HG02642 (cell line): Measurements from ENCODE around the gene GMIP.
A peak's percentile ranks its signal among the peaks of the same experiment; 100 is the strongest.

Source experiments
- ATAC-seq: cut with Tn5 transposase; IDR thresholded peaks from one replicate; pipeline ENCODE4 v1.9.1; 2021; ENCODE audit warnings: mild to moderate bottlenecking; ENCODE audit not compliant: unreplicated experiment, poor library complexity

GMIP gene

DNA sequence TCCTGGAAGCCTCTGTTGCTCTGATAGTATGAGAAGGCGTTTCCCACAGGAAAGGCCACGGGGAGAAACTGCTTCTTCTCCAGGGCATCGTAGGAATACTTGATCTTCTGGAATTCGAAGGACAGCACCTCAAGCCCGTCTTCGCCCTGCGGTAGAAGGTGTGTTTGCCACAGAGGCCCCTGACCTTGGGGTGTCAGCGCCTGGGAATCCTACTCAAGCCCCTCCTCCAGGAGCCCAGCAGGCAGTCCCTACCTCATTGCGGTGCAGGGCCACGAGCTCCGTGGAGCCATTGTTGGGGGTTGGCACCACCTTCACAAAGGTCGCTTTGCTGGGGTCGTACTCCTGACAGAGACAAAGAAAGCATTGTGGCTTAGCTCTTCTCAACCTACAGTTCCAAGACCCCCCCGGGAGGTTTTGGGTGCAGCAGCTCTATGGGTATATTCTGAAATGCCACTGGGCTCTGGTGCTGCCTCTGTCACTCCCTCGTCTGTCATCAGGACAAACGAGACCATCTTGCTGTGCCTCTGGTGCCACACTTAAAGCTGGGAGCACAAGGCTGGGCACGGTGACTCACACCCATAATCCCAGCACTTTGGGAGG, 16.3 kb upstream of the GMIP start:
- ATAC-seq, result no peak

DNA sequence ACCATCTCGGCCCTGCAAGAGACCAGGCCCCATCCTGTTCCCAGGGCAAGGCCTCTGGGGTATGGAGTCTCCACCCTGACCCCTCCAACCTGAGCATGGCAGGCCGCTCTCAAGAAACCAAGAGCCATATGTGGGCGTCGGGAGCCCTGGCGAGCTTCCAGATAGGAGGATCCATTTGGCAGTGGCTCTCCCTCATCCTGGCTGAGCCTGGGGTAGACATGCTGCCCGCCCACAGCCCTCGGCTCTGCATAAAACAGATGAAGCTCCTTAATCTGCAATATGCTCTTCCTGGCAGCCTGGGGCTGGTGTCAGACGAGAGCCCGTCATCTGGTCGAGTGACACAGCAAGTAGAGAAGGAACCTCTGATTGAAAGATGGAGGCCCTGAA, 13.9 kb upstream of the GMIP start:
- ATAC-seq, result no peak

DNA sequence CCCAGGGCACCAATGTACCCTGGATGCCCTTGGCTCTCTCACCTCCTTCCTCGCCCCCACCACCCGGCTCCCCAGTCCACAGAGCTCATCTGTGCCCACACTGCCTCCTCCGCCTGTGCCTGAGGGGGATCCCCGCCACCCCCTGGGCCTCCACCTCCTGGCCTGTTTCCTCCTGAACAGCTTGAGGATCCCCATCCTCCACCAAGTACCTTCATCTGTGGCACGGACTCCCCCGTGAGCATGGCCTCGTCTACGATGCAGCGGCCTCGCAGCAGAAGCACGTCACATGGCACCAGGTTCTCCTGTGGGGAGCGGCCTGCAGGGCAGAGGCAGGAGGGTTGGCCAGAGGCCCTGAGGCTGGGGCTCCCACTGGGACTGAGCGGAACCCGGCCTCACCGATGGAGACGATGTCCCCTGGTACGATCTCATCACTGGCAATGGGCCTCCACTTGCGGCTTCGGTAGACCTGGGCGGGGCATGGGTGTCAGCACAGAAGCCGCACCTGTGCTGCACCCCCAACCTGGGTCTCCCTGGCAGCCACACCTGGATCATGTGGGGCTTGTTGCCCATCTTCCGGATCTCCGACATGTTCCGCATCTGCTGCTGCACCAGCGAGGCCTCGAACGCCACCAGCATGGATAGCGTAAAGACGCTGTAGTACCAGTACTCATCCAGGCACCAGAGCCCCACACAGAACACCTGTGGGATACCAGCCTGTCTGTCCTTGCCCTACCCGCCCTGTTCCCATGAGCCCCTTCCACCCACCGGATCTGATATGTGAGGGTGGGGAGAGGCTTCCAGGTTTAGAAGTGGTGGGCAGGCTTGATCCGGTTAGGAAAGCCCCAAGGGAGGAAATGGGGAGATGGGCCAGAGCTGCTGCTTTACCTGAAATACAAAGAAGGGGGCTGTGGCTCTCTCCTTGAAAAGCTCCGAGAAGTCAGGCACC, 13.3 kb upstream of the GMIP start:
- no peak for ATAC-seq

DNA sequence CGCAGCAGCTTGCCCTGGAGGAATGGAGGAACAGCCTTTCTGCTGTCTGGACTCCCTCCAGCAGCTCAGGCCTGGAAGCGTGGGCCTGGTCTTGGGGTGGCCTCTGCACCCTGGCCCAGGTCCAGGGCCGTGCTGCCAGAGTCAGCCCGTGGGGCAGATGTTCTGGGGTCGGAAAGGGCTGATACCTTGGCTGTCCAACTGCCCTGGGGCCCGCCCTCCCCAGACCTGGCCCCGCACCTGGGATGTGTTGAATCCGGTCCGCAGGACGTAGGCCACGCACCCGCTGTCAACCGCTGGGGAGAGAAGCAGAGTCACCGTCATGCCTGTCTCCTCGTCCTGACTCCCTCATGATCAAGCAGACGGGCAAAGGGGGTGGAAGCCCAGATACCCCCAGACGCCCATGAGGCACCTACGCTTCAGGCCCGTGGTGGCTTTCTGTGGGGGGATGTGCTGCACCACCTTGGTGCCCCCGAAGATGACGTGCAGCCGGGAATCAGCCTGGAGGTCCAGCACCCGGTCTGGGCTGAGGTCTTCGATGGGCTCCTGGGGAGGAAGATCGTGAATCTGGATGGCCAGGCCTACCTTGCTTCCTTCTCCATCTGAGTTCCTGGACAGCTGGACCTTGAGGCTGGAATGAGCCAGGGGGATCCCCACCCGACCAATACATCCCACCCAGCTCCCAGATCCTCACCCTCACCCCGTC, 12.3 kb upstream of the GMIP start:
- ATAC-seq, result no peak

DNA sequence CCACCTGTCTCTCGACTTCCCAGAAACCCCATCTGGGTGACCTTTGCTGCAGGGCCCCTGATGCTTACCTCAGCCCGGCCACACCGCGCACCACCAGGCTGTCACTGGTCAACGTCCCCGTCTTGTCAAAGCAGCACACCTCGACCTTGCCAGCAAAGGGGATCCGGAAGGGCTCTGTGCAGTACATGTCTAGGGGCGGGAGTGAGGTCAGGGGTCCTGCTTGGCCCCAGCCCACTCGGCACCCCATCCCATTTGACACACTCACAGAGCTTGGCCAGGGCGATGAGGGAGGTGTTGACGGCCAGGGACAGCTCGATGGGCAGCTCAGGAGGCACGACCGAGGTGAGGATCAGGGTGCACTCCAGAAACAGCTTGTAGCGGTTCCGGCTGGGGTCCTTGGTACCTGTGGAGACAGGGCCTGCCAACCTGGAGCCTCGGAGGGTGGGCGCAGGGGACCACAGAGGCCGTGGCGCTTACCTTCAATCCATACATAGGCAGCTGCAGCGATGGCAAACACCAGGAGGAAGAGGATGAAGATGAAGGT, 11.7 kb upstream of the GMIP start:
- no peak for ATAC-seq

DNA sequence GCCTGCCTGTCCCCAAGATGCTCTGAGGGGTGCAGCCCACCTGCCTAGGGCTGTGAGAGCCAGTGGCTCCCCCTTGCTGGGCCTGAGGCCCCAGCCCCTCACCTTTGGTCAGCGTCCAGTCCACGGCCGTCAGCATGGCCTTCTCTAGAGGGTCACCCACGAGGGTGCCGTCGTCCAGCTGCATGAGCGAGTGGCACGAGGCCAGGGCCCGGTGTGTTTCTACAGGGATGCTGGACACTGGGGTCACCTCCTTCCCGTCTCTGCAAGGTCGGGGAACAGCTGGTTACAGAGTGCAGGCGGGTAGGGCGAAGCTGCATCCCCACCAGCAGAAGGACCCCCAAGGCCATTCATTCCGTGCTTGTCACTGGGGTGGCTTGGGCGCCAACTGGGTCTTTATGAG, 11.0 kb upstream of the GMIP start:
- ATAC-seq, result no peak

DNA sequence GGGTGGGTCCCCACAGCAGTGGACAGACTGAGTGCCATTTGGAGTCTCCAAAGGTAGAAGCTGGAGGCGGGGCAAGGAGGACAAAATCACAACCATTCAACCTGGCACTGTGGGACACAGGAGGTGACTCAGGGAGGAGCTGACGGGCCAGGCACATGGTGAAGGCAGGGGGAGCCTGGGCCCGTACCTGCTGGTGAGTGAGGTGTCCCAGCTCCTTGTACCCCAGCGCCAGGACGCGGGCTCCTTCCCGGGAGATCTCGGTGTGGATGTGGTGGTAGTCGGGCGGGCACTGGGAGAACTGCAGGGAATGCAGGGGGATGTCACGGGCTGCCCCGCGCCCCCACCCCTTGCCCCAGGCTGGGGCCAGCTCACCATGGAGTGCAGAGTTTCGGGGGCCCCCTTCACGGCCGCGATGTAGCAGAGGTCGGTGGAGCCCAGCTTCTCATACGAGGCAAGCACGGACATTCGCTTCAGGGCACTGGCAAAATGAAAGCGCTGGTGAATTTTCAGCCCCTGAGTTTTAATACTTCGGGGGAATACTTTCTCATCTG, 10.2 kb upstream of the GMIP start:
- ATAC-seq, result no peak

DNA sequence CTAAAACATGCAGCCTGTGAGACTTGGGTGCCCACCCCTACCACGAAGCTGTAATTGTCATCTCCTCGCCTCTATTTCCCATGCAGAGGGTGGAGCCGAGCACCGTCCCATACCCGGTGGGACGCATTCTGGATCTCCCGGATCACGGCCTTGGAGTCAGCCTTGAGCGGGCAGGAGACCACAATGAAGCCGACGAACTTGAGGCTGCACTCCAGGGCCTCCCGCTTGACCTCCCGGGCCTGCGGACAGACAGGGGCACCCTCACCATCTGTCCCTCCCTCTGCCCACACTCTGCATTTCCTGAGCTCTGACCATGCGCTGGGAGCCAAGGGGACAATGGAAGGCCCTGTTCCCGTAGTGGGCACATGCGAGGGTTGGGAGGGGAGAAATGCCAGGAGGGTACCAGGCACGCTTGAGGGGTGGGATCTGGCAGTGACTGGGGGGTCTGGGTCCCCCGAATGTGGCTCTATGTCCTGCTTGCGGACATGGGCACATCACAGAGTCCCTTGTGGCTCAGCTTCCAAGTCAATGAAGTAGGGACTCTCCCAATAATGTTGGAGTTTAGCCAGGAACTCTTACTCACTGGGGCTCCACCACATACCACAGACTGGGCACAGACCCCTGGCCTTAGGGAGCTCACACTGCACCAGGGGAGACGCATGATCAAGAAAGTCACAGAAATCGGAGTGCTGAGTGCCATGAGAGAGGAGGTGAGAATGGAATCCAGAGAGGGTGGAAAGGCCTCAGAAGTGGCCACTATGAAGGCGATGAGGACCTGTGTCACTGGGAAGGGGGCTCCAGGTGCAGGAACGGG, 9.2 kb upstream of the GMIP start:
- no peak for ATAC-seq

DNA sequence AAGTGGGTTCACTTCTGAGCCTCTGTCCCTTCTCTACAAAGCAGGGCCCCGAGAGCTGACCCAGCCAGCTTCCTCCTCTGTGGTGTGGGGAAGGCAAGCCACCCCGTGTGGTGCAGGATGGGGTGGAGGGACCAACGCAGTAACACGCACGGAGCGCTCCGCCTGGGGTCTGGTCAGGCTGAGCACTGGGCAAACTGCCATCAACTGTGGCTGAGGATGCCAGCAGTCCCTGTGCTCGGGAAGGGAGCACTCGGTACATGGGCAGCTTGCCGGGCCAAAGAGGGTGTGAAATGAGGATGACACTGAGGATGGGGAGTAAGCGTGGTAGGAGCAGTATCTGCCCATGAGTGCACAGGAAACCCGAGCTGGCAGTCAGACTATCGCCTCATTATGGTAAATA, 7.6 kb upstream of the GMIP start:
- ATAC-seq, result no peak

DNA sequence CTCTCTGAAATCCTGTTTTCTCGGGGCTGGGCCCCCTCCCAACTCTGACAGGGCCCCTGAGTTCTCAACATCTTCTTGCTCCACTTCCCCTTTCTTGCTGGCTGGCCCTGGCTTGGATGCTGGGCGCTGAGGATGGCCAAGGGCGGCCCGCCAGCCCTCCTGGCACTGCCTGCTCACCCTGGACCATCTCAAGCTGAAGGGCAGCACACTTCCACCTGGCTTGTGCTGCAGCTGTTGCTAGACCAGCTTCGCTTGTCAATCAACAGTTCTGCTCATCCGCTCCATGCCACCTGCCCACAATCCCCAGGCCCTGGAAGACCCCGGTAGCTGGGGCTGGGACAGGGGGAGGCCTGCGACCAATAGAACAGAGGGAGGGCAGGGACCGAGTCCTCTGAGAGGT, 6.9 kb upstream of the GMIP start:
- ATAC-seq, result no peak

DNA sequence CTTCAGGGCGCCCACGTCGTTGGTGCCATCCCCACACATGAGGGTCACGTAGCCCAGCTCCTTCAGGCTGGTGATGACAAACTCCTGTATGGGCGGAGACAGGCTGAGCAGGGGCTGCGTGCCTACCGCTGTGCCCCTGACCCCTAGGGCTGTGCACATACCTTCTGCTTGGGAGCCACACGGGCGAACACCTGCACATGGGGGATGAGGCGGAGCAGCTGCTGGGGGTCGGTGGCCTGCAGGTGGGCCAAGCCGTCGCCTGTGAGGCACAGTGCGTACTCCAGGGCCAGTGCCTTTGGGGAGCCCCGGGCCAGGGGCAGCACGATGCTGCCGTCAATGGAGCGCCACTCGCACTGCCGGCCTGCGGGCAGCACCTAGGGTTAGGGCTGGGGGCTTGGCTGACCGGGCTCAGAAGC, 6.1 kb upstream of the GMIP start:
- ATAC-seq, result no peak

DNA sequence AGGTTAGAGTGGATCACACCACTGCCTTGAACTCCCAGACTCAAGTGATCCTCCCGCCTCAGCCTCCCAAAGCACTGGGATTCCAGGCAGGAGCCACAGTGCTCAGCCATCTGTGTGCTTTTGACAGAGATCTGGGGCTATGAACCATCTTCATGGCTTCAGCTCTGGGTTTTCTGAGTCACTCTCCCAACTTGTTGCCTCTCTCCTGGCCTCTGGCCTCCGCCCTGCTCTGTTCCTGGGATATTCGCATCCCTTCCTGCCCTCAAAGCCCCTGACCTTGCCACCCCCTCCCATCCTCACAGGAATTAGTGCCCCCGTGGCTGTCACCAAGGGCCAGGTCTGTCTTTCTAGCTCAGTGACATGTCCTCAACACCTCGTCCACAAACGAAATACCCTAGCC, 5.7 kb upstream of the GMIP start:
- ATAC-seq, result no peak

DNA sequence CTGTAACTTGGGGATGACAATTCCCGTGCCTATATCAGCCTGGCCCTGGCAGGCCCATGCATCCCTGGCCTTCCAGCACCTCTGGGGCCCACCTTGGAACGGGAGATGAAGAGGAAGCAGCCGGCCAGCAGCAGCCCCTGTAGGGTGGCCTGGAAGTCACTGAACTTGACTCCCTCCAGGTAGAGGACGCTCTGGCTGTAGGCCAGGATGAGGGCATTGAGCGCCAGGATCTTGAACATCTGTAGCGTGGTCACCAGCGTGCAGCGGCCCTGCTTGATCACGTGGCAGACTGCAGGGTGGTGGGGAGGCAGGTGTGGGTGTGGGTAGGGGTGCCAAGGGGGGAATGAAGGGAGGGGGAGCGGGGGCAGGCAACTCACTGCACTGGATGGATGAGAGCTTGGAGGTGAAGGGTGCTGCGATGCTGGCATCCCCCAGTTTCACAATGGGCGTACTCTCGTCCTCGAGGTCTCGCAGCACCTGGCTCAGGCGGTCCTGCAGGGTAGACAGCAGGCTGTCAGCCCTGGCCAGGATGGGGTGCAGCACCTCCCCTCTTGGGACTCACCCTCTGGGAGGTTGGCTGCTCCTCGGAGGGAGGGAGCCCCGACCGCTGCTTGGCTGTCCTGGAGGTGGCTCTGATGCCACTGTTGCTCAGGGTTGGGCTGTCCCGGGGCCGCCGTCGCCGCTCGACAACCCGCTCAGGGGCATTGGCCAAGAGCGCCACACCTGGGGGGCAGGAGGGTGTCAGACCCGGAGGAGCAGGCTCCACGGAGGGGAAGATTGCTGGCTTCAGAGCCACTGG, 3.8 kb upstream of the GMIP start:
- ATAC-seq, result no peak

DNA sequence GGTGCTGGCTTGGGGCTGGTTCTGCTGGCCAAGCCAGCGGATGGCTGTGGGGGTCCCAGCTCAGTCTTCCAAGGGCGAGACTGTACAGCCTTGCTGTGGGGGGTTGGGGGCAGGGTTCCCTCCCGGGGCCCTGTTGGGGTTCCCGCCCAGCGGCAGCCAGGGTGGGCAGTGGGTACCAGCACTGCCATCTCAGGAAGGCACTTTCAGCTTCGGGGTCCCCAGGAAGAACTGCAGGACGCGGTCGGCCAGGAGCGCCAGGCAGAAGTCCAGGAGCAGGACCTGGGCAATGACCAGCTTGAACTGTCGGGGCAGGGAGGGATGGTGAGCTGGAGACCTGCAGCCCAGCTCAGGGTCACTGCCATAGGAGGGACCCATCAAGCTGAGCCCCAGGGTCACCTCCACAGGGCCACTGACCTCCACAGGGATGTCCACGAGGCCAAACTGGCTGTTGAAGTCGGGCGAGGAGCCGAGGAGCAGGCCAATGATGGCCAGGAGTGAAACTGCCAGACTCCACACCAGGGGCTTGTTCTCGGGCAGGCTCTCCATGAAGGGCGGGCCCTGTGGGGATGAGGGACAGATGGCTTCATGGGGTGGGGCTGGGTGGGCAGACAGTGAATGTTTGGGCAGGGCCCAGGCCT, 1.9 kb upstream of the GMIP start:
- ATAC-seq, result no peak

DNA sequence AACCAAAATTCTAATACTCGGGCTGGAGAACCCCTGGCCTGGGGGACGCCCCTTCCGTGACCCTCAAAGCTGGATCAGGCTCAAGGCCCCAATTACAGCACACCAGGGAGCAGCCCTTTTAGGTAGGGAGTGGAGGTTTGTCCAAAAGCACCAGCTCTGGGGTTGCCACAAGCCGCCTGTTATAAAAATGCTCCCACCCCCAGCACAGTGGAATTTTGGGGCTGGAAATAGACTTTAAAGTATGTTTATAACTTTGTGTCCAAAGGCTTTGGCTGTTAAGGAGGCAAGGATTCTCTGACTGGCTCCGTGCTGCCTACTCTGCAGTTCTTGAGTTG, 564 bp upstream of the GMIP start:
- ATAC-seq, result no peak

DNA sequence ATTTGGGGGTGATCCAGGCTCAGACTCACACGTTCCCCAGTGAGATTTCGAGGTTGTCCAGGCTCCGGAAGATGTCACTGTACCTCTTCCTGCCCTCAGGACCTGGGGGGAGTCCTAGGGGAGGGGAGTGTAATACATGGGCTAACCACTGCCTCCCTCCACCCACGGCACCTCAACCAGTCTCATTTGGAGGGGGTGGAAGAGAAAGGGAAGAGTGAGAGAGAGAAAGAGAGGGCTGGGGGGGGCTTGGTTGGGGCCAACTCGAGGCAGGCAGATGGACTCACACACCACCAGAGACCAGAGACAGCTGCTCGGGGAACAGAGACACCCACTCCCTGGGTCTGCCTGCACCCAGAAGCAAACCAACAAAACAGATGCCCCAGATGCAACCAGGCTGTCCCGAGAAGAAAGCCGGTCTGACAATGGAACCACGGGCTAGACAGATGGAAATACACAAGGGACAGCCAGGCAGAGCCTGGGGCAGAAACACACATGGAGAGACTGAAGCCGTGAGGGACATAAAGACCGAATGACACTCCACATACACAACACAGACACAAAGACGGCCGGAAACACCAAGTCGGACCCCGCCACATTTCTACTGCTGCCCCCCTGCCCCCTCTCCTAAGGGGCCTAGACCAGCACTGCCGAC, 825 bp downstream of the GMIP start:
- ATAC-seq, result peak; percentile 14

DNA sequence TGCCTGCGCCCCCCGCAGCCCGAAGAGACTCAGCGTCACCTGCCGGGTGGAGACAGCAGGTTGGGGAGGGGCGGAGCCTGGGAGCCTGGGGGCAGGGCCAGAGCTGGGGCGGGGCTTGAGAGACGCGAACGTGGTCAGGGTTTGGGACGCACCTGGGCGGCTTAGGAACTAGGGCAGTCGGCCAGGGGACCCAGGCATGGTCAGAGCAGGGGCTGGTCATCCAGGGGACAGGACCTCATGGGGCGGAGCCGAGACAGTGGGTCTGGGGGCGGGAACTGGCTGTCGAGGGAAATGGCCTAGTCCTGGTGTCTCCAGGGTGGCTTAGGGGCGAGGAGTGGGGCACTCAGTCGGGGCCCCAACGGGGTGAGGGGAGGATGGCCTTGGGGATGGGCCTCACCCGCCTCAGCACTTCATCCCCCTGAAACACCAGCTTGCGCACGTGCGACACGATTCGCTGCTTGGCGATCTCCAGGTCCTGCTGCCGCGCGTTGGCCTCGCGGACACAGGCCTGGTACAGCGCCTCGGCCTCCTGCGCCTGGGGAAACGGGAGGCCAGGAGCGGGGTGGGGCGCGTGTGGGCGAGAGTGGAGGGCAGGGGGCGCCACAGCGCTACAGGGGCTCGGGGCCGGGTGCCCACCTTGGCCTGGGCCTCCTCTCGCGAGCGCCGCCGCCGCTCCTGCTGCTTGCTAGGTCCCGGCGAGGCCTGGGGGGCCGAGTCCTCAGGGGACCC, 5.8 kb downstream of the GMIP start:
- no peak for ATAC-seq

DNA sequence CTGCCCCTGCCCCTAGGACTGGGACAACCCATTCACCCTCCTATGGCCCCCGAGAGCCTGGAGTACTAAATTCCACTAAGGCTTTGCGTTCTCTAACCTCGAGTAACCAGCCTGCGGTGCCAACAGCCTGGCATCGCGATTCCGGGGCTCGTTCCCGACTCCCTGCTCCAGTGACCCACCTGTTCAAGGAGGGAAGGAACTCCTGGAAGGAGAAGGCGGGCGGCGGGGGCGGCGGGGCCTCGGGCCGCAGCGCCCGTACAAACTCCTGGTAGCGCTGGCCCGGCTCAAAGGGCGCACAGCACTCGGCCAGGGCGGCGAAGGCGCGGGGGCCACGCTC, 6.3 kb downstream of the GMIP start:
- no peak for ATAC-seq
